HEK293T (cell line): ENCODE data around the gene EVA1C.

Experiments used
- ARNT ChIP-seq: fragments of 450-650 bp; IDR thresholded peaks from 2 replicates; pipeline ENCODE4 v1.6.1; 2017; ENCODE audit warnings: mild to moderate bottlenecking
- BHLHE40 ChIP-seq: fragments of 450-650 bp; IDR thresholded peaks from 2 replicates; pipeline ENCODE4 v1.6.1; 2016; ENCODE audit warnings: mild to moderate bottlenecking, moderate library complexity, borderline replicate concordance
- FOXA1 ChIP-seq: fragments of 450-650 bp; IDR thresholded peaks from 2 replicates; pipeline ENCODE4 v1.6.1; 2016; ENCODE audit warnings: mild to moderate bottlenecking
- FOXK2 ChIP-seq: fragments of 450-650 bp; IDR thresholded peaks from 2 replicates; pipeline ENCODE4 v1.6.1; 2016; ENCODE audit warnings: mild to moderate bottlenecking
- FOXM1 ChIP-seq: fragments of 450-650 bp; IDR thresholded peaks from 2 replicates; pipeline ENCODE4 v1.6.1; 2017; ENCODE audit warnings: mild to moderate bottlenecking, borderline replicate concordance
- HDGF ChIP-seq: fragments of 450-650 bp; IDR thresholded peaks from 2 replicates; pipeline ENCODE4 v1.6.1; 2017; ENCODE audit warnings: antibody characterized with exemption, borderline replicate concordance
- NFRKB ChIP-seq: fragments of 450-650 bp; IDR thresholded peaks from 2 replicates; pipeline ENCODE4 v1.6.1; 2016; ENCODE audit warnings: mild to moderate bottlenecking, moderate library complexity
- SP1 ChIP-seq: fragments of 450-650 bp; IDR thresholded peaks from 2 replicates; pipeline ENCODE4 v1.6.1; 2017
- SUZ12 ChIP-seq: fragments of 450-650 bp; IDR thresholded peaks from 2 replicates; pipeline ENCODE4 v1.6.1; 2016; ENCODE audit warnings: mild to moderate bottlenecking
- TARDBP ChIP-seq: fragments of 450-650 bp; IDR thresholded peaks from 2 replicates; pipeline ENCODE4 v1.6.1; 2016
- ZNF384 ChIP-seq: fragments of 450-650 bp; IDR thresholded peaks from 2 replicates; pipeline ENCODE4 v1.6.1; 2016
- TF ChIP-seq, protein P1 (sequence below): fragments of 450-650 bp; IDR thresholded peaks from 2 replicates; pipeline ENCODE4 v1.6.1; 2016

DNA sequence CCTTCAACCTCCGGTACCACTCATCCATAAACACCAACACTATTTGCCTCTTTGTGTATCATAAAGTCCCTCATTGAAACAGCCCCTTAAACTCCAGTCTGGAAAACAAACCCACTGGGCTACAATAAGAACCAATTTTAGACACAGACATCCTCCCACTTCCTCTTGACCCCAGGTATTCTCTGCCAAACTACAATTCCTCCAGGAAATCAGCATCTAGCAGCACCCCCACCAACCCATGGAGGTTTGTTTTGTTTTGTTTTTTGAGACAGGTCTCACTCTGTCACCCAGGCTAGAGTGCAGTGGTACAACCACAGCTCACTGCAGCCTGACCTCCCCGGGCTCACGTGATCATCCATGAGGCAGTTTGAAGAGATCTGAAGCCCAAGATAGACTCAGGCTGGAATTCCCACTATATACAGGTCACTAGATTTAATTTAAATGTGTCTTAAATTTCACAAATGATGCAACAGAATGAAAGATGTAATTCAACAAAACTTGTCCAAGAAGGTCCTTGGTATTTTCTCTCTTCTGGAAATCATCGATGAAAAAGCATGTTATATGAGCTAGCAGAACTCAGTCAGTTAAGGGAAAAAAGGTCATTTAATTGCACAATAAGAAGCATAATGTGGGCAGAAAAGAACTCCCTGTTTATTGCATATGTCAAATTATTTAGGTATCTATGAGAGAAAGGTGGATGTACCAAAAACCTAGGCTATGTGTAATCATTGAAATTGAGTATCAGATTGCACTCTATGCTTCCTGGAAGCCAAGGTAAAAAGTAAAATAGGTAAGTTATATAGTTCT is 142.5 kb downstream of the EVA1C start:
- TF ChIP-seq ARNT, result no peak
- no peak for TF ChIP-seq HDGF
- no peak for TF ChIP-seq FOXM1
- no peak for TF ChIP-seq FOXK2
- TF ChIP-seq BHLHE40, result no peak
- no peak for TF ChIP-seq FOXA1
- TF ChIP-seq SP1, result no peak
- no peak for TF ChIP-seq SUZ12
- TF ChIP-seq TARDBP, result no peak
- TF ChIP-seq ZNF384, result no peak
- TF ChIP-seq NFRKB, result no peak
- TF ChIP-seq, protein P1, sequence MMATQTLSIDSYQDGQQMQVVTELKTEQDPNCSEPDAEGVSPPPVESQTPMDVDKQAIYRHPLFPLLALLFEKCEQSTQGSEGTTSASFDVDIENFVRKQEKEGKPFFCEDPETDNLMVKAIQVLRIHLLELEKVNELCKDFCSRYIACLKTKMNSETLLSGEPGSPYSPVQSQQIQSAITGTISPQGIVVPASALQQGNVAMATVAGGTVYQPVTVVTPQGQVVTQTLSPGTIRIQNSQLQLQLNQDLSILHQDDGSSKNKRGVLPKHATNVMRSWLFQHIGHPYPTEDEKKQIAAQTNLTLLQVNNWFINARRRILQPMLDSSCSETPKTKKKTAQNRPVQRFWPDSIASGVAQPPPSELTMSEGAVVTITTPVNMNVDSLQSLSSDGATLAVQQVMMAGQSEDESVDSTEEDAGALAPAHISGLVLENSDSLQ, result no peak
